Lower leg skin (tissue), 4 donors: ENCODE results near the gene ARRDC2. TPM values are rescaled to one million over a fixed set of nuclear protein-coding genes. Genes with fewer than 3 reads are reported as not detected.
"Not testable (repeated sequence)": the region's sequence is repeated elsewhere in the genome, so short reads cannot be mapped to it uniquely, and the experiment has no call there.

Experiments used
- DNase-seq, 2 donors: peaks; one replicate each; pipeline ENCODE4 v3.0.0-alpha.2; 2019; ENCODE audit warnings: low spot score in 2 of 2
- H3K4me3 ChIP-seq: fragments of 200-600 bp; sonication (generic); 2 replicates; pipeline ENCODE4 v1.5.1; 2017; ENCODE audit warnings: mild to moderate bottlenecking, low read depth; ENCODE audit not compliant: poor library complexity, severe bottlenecking
- POLR2A ChIP-seq, 2 donors: fragments of 450-650 bp; IDR thresholded peaks; one replicate each; pipeline ENCODE4 v1.6.1; 2016 to 2017; ENCODE audit warnings: antibody characterized with exemption in 2 of 2, mild to moderate bottlenecking in 1 of 2, moderate library complexity in 1 of 2
- WGBS, 2 donors: methylation state at CpG; one replicate each; pipeline ENCODE4 v1.1.5; 2018; 5-methylcytosine and 5-hydroxymethylcytosine counted together
- intact Hi-C: fragments of 100-400 bp; cut with DNase I; formaldehyde crosslinking; loops from one replicate; pipeline ENCODE4 v1.15.0; 2023; ENCODE audit warnings: low total_unique reads
- total RNA-seq, 4 donors: library from RNA; depleted of rRNA; stranded (reverse); fragments of >200 nt; gene quantifications; one replicate each; pipeline ENCODE4 v1.1.0, GENCODE V29; 2016
- TF ChIP-seq, protein P1 (sequence below), 3 donors: fragments of 450-650 bp; IDR thresholded peaks; one replicate each; pipeline ENCODE4 v1.5.1; 2016; ENCODE audit warnings: antibody characterized with exemption in 3 of 3, mild to moderate bottlenecking in 3 of 3, moderate library complexity in 2 of 3

The ARRDC2 gene
- total RNA-seq, 4 donors from 2014 or later = 54.1 to 92.8 (median 73.5) TPM

DNA sequence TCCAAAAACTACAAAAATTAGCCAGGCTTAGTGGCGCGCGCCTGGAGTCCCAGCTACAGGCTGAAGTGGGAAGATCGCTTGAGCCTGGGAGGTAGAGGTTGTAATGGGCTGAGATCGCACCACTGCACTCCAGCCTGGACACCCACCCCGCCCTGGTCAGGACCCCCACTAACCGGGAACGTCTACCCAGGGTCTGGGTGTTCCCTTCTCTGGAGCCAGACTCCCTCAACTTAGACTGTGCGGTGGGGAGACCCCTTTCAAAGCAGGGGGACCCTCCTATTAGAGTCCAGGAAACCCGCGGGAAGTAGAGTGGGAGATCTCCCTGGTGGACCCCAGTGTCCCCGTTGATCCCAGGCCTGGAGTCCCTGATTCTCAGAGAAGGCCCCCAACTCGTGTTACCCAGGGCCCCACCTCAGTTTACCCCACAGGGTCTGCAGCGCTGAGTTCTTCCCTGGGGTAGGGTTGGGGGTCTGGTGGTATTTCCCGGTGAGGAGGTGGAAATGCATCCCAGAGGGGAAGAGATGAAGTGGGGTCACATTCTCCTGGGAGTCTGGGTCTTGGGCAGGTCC, 6.1 kb upstream of the ARRDC2 start:
- 33 to 37% methylated on average over 10 to 13 of the region's 15 CpGs for WGBS, 2 donors
- H3K4me3 ChIP-seq = peak overlapping the region; percentile 50
- intact Hi-C loops = no loop called here
- no peak for TF ChIP-seq POLR2A (IDR thresholded peaks at IDR 0.05)
- TF ChIP-seq, protein P1, sequence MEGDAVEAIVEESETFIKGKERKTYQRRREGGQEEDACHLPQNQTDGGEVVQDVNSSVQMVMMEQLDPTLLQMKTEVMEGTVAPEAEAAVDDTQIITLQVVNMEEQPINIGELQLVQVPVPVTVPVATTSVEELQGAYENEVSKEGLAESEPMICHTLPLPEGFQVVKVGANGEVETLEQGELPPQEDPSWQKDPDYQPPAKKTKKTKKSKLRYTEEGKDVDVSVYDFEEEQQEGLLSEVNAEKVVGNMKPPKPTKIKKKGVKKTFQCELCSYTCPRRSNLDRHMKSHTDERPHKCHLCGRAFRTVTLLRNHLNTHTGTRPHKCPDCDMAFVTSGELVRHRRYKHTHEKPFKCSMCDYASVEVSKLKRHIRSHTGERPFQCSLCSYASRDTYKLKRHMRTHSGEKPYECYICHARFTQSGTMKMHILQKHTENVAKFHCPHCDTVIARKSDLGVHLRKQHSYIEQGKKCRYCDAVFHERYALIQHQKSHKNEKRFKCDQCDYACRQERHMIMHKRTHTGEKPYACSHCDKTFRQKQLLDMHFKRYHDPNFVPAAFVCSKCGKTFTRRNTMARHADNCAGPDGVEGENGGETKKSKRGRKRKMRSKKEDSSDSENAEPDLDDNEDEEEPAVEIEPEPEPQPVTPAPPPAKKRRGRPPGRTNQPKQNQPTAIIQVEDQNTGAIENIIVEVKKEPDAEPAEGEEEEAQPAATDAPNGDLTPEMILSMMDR (IDR thresholded peaks at IDR 0.05) = no peak
- no peak for DNase-seq

DNA sequence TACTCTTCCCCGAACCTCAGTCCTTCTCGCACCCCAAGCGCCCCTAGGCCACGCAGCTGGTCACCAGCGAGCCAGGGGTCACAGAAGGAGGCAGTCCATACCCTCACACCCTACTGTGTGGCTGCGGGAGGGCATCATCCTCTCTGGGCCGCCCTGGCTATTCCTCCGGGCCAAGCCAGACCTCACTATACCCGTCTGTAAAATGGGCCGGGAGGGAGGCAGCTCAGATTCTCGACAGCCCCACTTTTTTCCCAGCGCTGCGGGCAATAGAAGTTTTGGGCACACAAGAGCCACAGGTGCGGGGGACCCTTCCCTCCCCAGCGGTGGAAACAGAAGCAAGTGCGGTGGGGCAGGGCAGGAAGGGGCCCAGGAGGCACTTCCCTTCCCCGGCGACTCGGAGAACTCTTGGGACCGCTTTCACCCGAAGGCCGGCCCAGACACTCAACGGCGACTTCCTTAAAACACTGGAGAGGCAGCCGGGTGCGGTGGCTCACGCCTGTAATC, 5.6 kb upstream of the ARRDC2 start:
- intact Hi-C loops = no loop called here
- WGBS, 2 donors = 84 to 89% methylated on average over 27 of the region's 27 CpGs
- no peak for DNase-seq
- TF ChIP-seq POLR2A (IDR thresholded peaks at IDR 0.05) = no peak
- TF ChIP-seq, protein P1 (IDR thresholded peaks at IDR 0.05) = no peak
- H3K4me3 ChIP-seq = peak overlapping the region; percentile 50

DNA sequence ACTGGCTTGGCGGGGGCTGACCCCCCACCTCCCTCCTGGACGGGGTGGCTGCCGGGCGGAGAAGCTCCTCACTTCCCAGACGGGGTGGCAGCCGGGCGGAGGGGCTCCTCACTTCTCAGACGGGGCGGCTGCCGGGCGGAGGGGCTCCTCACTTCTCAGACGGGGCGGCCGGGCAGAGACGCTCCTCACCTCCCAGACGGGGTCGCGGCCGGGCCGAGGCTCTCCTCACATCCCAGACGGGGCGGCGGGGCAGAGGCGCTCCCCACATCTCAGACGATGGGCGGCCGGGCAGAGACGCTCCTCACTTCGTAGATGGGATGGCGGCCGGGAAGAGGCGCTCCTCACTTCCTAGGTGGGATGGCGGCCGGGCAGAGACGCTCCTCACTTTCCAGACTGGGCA, 2.2 kb upstream of the ARRDC2 start:
- H3K4me3 ChIP-seq, DNase-seq: not testable (repeated sequence)
- intact Hi-C loops = loop anchor here (2.0 kb wide), 1 partner anchor 53 kb away; no protein-coding TSS in a partner anchor
- 94 to 97% methylated on average over 21 to 25 of the region's 35 CpGs for WGBS, 2 donors

DNA sequence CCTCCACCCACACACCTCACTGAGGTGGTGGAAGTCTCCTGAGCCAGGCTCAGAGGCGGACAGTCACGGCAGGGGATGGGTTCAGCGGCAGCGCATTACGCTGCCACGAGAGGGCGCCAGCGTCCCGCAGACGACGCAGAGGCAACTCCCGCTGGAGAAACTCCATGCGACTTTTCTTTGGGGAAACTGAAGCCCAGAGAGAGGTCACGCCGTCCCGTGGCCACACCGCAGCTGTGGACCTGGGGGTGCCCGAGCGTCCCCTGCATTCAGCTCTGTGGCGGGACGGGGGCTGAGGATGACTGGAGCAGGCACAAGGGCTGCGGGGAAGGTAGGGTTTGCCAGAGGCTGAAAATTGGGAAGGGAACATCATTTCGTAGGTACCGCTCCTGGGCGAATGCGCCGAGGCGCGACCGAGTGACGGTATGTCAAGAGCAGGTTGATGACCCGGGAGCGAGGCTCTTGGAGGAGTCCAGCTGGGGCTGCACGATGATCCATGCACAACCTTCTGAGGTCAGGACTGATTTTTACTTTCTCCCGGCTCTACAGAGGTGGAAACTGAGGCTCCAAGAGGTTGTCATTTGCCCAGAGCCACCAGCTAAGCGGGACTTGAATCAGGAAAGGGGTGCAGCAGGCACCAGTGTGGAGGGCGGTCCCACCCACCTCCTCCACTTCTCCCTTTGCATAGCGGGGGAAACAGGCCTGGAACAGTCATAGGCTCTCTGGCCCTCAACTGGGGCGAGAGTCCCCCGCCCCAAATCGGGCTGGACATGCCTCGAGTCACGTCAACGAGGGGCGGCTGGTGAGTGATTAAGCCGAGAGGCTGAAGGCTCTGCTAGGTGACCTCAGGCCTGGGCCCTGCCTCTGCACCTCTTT, 690 bp upstream of the ARRDC2 start:
- H3K4me3 ChIP-seq = peak overlapping the region; percentile 23
- WGBS, 2 donors = 0 to 1% methylated on average over 39 to 46 of the region's 46 CpGs
- peak; percentile 75 to 97 for DNase-seq
- intact Hi-C loops = loop anchor here (2.0 kb wide), 1 partner anchor 52 kb away; no protein-coding TSS in a partner anchor
- no peak for TF ChIP-seq POLR2A (IDR thresholded peaks at IDR 0.05)
- TF ChIP-seq, protein P1 (IDR thresholded peaks at IDR 0.05) = peak in 1 of 3 donors; percentile 82

DNA sequence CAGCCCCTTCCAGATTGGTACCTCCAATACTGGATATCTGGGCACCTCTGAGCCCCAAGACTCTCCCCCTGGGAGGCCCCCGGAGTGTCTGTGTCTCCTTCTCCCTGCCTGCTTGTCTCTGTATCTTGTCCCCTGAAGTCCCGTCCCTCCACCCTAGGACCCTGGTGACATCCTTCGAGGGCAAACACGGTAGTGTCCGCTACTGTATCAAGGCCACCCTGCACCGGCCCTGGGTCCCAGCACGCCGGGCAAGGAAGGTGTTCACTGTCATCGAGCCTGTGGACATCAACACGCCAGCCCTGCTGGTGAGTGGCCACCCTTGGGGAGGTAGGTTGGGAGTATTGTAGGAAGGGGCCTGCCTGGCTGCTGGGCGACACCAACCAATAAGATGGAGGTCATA, 844 bp downstream of the ARRDC2 start:
- WGBS, 2 donors = 89 to 91% methylated on average over 11 of the region's 11 CpGs
- DNase-seq = no peak
- peak overlapping the region; percentile 29 for H3K4me3 ChIP-seq
- TF ChIP-seq POLR2A (IDR thresholded peaks at IDR 0.05) = no peak
- intact Hi-C loops = no loop called here

DNA sequence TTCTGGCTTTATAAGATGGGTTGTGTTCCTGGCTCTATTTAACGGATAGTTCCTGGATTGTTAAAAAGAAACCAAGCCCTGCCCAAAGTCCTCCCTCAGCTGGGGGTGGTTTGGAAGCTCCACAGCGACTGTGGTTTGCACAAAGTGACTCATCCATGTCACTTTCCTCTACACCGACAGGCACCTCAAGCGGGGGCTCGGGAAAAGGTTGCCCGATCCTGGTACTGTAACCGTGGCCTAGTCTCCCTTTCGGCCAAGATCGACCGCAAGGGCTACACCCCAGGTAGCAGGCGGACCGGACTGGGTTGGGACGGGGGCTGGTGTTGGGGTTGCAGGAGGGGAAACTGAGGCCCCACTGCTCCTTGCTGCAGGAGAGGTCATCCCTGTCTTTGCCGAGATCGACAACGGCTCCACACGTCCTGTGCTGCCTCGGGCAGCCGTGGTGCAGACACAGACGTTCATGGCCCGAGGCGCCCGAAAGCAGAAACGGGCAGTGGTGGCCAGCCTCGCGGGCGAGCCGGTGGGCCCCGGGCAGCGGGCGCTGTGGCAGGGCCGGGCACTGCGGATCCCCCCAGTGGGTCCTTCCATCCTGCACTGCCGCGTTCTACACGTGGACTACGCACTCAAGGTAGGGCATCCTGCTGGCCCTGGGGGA, 1.6 kb downstream of the ARRDC2 start:
- WGBS, 2 donors = 78 to 90% methylated on average over 27 to 37 of the region's 37 CpGs
- intact Hi-C loops = no loop called here
- TF ChIP-seq, protein P1 (IDR thresholded peaks at IDR 0.05) = no peak
- no peak for TF ChIP-seq POLR2A (IDR thresholded peaks at IDR 0.05)
- peak overlapping the region; percentile 7 for H3K4me3 ChIP-seq
- DNase-seq = no peak
